HepG2 (cell line): ENCODE data around the gene DMBT1. TPM values are rescaled to one million over a fixed set of nuclear protein-coding genes. Genes with fewer than 3 reads are reported as not detected.

Experiments used
- ATAC-seq: fragments of 200-7000 bp; cut with Tn5 transposase; 3 replicates; pipeline ENCODE4 v1.9.1; 2020; ENCODE audit warnings: mild to moderate bottlenecking, moderate library complexity
- BruUV-seq: library from RNA; stranded (reverse); fragments of 400-500 nt; replicated peaks from 2 replicates; lab custom pipeline; 2021; lab: Mats Ljungman, UMichigan
- CTCF ChIA-PET: fragments of 300-600 bp; formaldehyde crosslinking; extraction: SDS; loops from one replicate; lab custom pipeline; 2021; ENCODE audit warnings: low total read pairs, inconsistent platforms, low intra/inter-chr PET ratio; lab: Yijun Ruan, JAX
- POLR2A ChIA-PET: fragments of 350-600 bp; sonication (Branson Sonifier 250); formaldehyde crosslinking; loops from one replicate; lab custom pipeline; 2020; ENCODE audit warnings: antibody characterized with exemption, inconsistent platforms; lab: Yijun Ruan, JAX
- DNase-seq: peaks from one replicate; pipeline ENCODE4 v3.0.0-alpha.2; 2015; ENCODE audit warnings: low spot score
- FAIRE-seq: peaks from 3 replicates; lab custom pipeline; 2011; peaks lifted over from hg19 to GRCh38; lab: Jason Lieb, UNC
- H2AFZ ChIP-seq: one replicate; pipeline ENCODE4 v1.6.1; 2011; ENCODE audit warnings: low read length, inconsistent platforms
- H3K27ac ChIP-seq: fragments of 300-600 bp; 3 replicates; pipeline ENCODE4 v1.8.0; 2011; ENCODE audit warnings: mixed run types, mild to moderate bottlenecking, mixed read lengths, low read length, inconsistent platforms; ENCODE audit not compliant: insufficient read depth; ENCODE audit errors: extremely low read length
- H3K27me3 ChIP-seq, 2 experiments: fragments of 200-600 bp in 1 of 2; 2 replicates in 1 of 2; 3 replicates in 1 of 2; pipeline versions ENCODE4 v1.6.0 to v1.8.0; 2011; ENCODE audit warnings: low read length in 2 of 2, mild to moderate bottlenecking in 2 of 2, moderate library complexity in 2 of 2, inconsistent platforms in 1 of 2; ENCODE audit not compliant: insufficient read depth in 2 of 2, control insufficient read depth in 1 of 2
- H3K36me3 ChIP-seq, 2 experiments: fragments of 200-600 bp in 1 of 2; replicated peaks in 1 of 2; 2 replicates in 1 of 2; 3 replicates in 1 of 2; pipeline versions ENCODE4 v1.5.1 to v1.8.0; 2011; ENCODE audit warnings: low read length in 2 of 2, inconsistent platforms in 1 of 2; ENCODE audit not compliant: insufficient read depth in 2 of 2, control insufficient read depth in 1 of 2
- H3K4me1 ChIP-seq: 2 replicates; pipeline ENCODE4 v1.5.1; 2012; ENCODE audit warnings: low read length, inconsistent platforms; ENCODE audit not compliant: insufficient read depth
- H3K4me2 ChIP-seq: 2 replicates; pipeline ENCODE4 v1.6.0; 2011; ENCODE audit warnings: low read depth, low read length, inconsistent platforms
- H3K4me3 ChIP-seq, 3 experiments: fragments of 200-600 bp in 1 of 3; sonication (generic), shearing (Covaris generic) in 1 of 3; replicated peaks in 1 of 3; 2 replicates each; pipeline ENCODE4 v1.5.1; 2011 to 2016; ENCODE audit warnings: low read length in 3 of 3, inconsistent platforms in 2 of 3, low read depth in 2 of 3, mild to moderate bottlenecking in 2 of 3, control low read depth in 1 of 3, mixed read lengths in 1 of 3; ENCODE audit not compliant: insufficient read depth in 1 of 3
- H3K79me2 ChIP-seq: one replicate; pipeline ENCODE4 v1.6.1; 2011; ENCODE audit warnings: low read length, inconsistent platforms; ENCODE audit not compliant: insufficient read depth
- H3K9ac ChIP-seq: 2 replicates; pipeline ENCODE4 v1.6.0; 2011; ENCODE audit warnings: mild to moderate bottlenecking, low read depth, low read length, inconsistent platforms; ENCODE audit not compliant: insufficient read depth
- H3K9me3 ChIP-seq: 2 replicates; pipeline ENCODE4 v1.5.1; 2012; ENCODE audit warnings: mild to moderate bottlenecking, low read length
- H4K20me1 ChIP-seq: 2 replicates; pipeline ENCODE4 v1.6.0; 2011; ENCODE audit warnings: inconsistent platforms, mild to moderate bottlenecking, low read length, moderate library complexity; ENCODE audit not compliant: insufficient read depth
- GABPB1 ChIP-seq: IDR thresholded peaks from 2 replicates; pipeline ENCODE4 v1.6.1; 2016; ENCODE audit warnings: mild to moderate bottlenecking, missing genetic modification reagents, moderate library complexity, missing compliant biosample characterization
- HIVEP1 ChIP-seq: sonication (generic); formaldehyde crosslinking; IDR thresholded peaks from 2 replicates; pipeline ENCODE4 v1.4.0; 2020; ENCODE audit warnings: mild to moderate bottlenecking, missing genetic modification reagents
- KLF16 ChIP-seq, 2 experiments: sonication (generic) in 1 of 2; formaldehyde crosslinking in 1 of 2; IDR thresholded peaks; 2 replicates each; pipeline versions ENCODE4 v1.6.1 to v1.8.0; 2016 to 2023; ENCODE audit warnings: missing genetic modification reagents in 2 of 2, missing compliant biosample characterization in 1 of 2
- NFIB ChIP-seq: sonication (generic); formaldehyde crosslinking; IDR thresholded peaks from 2 replicates; pipeline ENCODE4 v1.9.0; 2021; ENCODE audit warnings: missing genetic modification reagents, mild to moderate bottlenecking, borderline replicate concordance
- POLR2A ChIP-seq, 2 experiments: IDR thresholded peaks; 2 replicates each; pipeline ENCODE4 v1.6.1; 2011; ENCODE audit warnings: low read depth in 2 of 2, low read length in 2 of 2, mild to moderate bottlenecking in 1 of 2, moderate library complexity in 1 of 2; ENCODE audit not compliant: insufficient read depth in 1 of 2
- SNRNP70 ChIP-seq: fragments of 200-400 bp; formaldehyde crosslinking; IDR thresholded peaks from 2 replicates; pipeline ENCODE4 v1.6.1; 2017; ENCODE audit warnings: mild to moderate bottlenecking, low read depth, low read length, moderate library complexity
- THYN1 ChIP-seq: sonication (generic); formaldehyde crosslinking; IDR thresholded peaks from 2 replicates; pipeline ENCODE4 v1.8.1; 2023; ENCODE audit warnings: low read depth, mild to moderate bottlenecking, moderate library complexity, missing genetic modification reagents, borderline replicate concordance
- ZFP36L1 ChIP-seq: sonication (generic); formaldehyde crosslinking; IDR thresholded peaks from 2 replicates; pipeline ENCODE4 v1.8.0; 2022; ENCODE audit warnings: mild to moderate bottlenecking, missing genetic modification reagents, moderate library complexity
- ZNF335 ChIP-seq: sonication (generic); formaldehyde crosslinking; IDR thresholded peaks from 2 replicates; pipeline ENCODE4 v1.4.0; 2020; ENCODE audit warnings: missing genetic modification reagents
- ZNF432 ChIP-seq: sonication (generic); formaldehyde crosslinking; IDR thresholded peaks from 2 replicates; pipeline ENCODE4 v1.5.0; 2020; ENCODE audit warnings: missing genetic modification reagents, mild to moderate bottlenecking, borderline replicate concordance
- ZNF549 ChIP-seq: sonication (generic); formaldehyde crosslinking; IDR thresholded peaks from 2 replicates; pipeline ENCODE4 v1.5.0; 2020; ENCODE audit warnings: missing genetic modification reagents
- ZNF749 ChIP-seq: sonication (generic); formaldehyde crosslinking; IDR thresholded peaks from 2 replicates; pipeline ENCODE4 v1.8.0; 2022; ENCODE audit warnings: mild to moderate bottlenecking, missing genetic modification reagents, moderate library complexity, borderline replicate concordance
- ZSCAN21 ChIP-seq: sonication (generic); formaldehyde crosslinking; IDR thresholded peaks from 2 replicates; pipeline ENCODE4 v1.8.0; 2022; ENCODE audit warnings: mild to moderate bottlenecking, missing genetic modification reagents, moderate library complexity, borderline replicate concordance
- WGBS: methylation state at CpG from one replicate; pipeline ENCODE4 v1.1.6; 2017; ENCODE audit warnings: low lambda C conversion rate; 5-methylcytosine and 5-hydroxymethylcytosine counted together
- in situ Hi-C: cut with HindIII; loops from 2 replicates; pipeline ENCODE4 v1.10.0; 2017; ENCODE audit warnings: low pct_unique_long_range_greater_than_20kb; ENCODE audit not compliant: extremely low pct_ligation_motif_present
- intact Hi-C: fragments of 100-400 bp; cut with micrococcal nuclease; formaldehyde crosslinking; loops from one replicate; pipeline ENCODE4 v1.10.0; 2022; ENCODE audit not compliant: unreplicated experiment
- polyA plus RNA-seq, 8 experiments: library from polyadenylated mRNA; depleted of rRNA in 3 of 8; stranded (reverse) in 7 of 8; unstranded in 1 of 8; fragments of >200 nt; fragmentation: Illumina TruSeq in 4 of 8; extraction: Trizol in 4 of 8; gene quantifications; 2 replicates each; pipeline versions ENCODE4 v1.2.1 to v1.2.3, GENCODE V29; 2011 to 2016; ENCODE audit warnings: low read depth in 4 of 8, missing spikeins in 1 of 8, mixed read lengths in 1 of 8; ENCODE audit not compliant: insufficient read depth in 1 of 8
- total RNA-seq, 5 experiments: library from RNA; depleted of rRNA; stranded (reverse); fragments of >200 nt; fragmentation: Illumina TruSeq; extraction: Trizol; gene quantifications; 2 replicates each; pipeline ENCODE4 v1.2.3, GENCODE V29; 2016; ENCODE audit warnings: low read depth in 1 of 5
- TF ChIP-seq, protein P1 (sequence below): sonication (generic); formaldehyde crosslinking; conservative IDR thresholded peaks from 2 replicates; pipeline ENCODE4 v1.8.1; 2023; ENCODE audit warnings: missing genetic modification reagents
- TF ChIP-seq, protein P2 (sequence below): sonication (generic); formaldehyde crosslinking; IDR thresholded peaks from 2 replicates; pipeline ENCODE4 v1.4.0; 2020; ENCODE audit warnings: missing genetic modification reagents, mild to moderate bottlenecking, borderline replicate concordance

The DMBT1 gene
- total and polyA plus RNA-seq, 2 of the 13 experiments (the other 11 are each of a cell fraction or from before 2014, with no cell fraction given), result not detected

DNA sequence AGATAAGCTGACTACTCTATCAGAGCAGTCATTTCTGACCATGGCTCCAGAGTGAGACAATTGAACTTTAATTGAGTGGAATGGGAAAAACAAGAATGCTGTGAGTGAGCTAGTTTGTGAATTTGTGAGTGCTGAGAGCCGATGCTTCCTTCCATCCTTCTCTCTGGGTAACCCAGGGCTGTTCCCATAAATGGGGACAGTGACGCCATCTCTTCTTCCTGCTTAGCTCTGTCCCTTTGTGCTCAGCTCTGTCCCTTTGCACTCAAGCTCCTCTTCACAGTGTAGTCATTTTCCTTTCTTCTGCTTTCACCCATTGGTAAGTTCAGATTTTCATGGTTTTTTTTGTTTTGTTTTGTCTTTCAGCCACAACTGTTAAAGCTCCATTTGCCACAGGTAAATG, 114.7 kb downstream of the DMBT1 start:
- TF ChIP-seq HIVEP1, result no peak
- TF ChIP-seq ZNF549 (CRISPR knock-in tag), result no peak
- no peak for TF ChIP-seq KLF16 (CRISPR knock-in tag; IDR thresholded peaks at IDR 0.05)
- no peak for TF ChIP-seq ZNF335
- TF ChIP-seq, protein P1, sequence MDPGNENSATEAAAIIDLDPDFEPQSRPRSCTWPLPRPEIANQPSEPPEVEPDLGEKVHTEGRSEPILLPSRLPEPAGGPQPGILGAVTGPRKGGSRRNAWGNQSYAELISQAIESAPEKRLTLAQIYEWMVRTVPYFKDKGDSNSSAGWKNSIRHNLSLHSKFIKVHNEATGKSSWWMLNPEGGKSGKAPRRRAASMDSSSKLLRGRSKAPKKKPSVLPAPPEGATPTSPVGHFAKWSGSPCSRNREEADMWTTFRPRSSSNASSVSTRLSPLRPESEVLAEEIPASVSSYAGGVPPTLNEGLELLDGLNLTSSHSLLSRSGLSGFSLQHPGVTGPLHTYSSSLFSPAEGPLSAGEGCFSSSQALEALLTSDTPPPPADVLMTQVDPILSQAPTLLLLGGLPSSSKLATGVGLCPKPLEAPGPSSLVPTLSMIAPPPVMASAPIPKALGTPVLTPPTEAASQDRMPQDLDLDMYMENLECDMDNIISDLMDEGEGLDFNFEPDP (CRISPR knock-in tag), result no peak
- TF ChIP-seq GABPB1 (CRISPR knock-in tag), result no peak
- TF ChIP-seq NFIB, result no peak
- TF ChIP-seq ZSCAN21 (CRISPR knock-in tag), result no peak
- no peak for TF ChIP-seq SNRNP70
- no peak for TF ChIP-seq ZNF749 (CRISPR knock-in tag)
- TF ChIP-seq THYN1 (CRISPR knock-in tag), result no peak
- TF ChIP-seq ZFP36L1, result no peak
- no peak for TF ChIP-seq POLR2A (IDR thresholded peaks at IDR 0.05; ENCODE audit: insufficient read depth in 1 of 2, low read depth in 2 of 2, low read length in 2 of 2)
- TF ChIP-seq ZNF432 (CRISPR knock-in tag), result no peak
- TF ChIP-seq, protein P2, sequence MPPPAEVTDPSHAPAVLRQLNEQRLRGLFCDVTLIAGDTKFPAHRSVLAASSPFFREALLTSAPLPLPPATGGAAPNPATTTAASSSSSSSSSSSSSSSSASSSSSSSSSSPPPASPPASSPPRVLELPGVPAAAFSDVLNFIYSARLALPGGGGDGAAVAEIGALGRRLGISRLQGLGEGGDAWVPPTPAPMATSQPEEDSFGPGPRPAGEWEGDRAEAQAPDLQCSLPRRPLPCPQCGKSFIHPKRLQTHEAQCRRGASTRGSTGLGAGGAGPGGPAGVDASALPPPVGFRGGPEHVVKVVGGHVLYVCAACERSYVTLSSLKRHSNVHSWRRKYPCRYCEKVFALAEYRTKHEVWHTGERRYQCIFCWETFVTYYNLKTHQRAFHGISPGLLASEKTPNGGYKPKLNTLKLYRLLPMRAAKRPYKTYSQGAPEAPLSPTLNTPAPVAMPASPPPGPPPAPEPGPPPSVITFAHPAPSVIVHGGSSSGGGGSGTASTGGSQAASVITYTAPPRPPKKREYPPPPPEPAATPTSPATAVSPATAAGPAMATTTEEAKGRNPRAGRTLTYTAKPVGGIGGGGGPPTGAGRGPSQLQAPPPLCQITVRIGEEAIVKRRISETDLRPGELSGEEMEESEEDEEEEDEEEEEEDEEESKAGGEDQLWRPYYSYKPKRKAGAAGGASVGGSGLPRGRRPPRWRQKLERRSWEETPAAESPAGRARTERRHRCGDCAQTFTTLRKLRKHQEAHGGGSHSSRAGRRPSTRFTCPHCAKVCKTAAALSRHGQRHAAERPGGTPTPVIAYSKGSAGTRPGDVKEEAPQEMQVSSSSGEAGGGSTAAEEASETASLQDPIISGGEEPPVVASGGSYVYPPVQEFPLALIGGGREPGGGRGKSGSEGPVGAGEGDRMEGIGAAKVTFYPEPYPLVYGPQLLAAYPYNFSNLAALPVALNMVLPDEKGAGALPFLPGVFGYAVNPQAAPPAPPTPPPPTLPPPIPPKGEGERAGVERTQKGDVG (CRISPR knock-in tag), result no peak
- CTCF ChIA-PET, result no interaction called here
- Histone ChIP-seq H3K27me3 (peaks cover 1 to 31% of the 10 kb centered on the region in 2 experiments; a peak in 3 of 5 replicates), H4K20me1 (no peaks in the 10 kb centered on the region), H3K79me2 (no peaks in the 10 kb centered on the region), H3K27ac (no peak overlapping the region), H3K4me3 (no peak overlapping the region), H3K9me3 (no peaks in the 10 kb centered on the region), H3K9ac (no peak overlapping the region), H3K4me1 (no peaks in the 10 kb centered on the region), H3K36me3 (no peaks in the 10 kb centered on the region), H2AFZ (no peak overlapping the region), H3K4me2 (no peak overlapping the region)
- intact Hi-C loops, result no loop called here
- POLR2A ChIA-PET, result no interaction called here
- in situ Hi-C loops, result no loop called here
- 0% methylated on average over 2 of the region's 2 CpGs for WGBS
- DNase-seq (no peak), FAIRE-seq (no peak), ATAC-seq (no peak)
- BruUV-seq, result no TSS peak
